DND-41 (cell line): ENCODE measurements around the gene MCCC1.

Source experiments
- EZH2 ChIP-seq: IDR thresholded peaks from 3 replicates; pipeline ENCODE4 v1.6.1; 2012; ENCODE audit warnings: borderline replicate concordance, low read depth, mild to moderate bottlenecking, moderate library complexity, low read length, inconsistent platforms; ENCODE audit not compliant: severe bottlenecking
- TF ChIP-seq, protein P1 (sequence below): IDR thresholded peaks from 2 replicates; pipeline ENCODE4 v1.5.1; 2012; ENCODE audit warnings: borderline replicate concordance, low read length, moderate library complexity, mild to moderate bottlenecking; ENCODE audit not compliant: poor library complexity, severe bottlenecking; ENCODE audit errors: extremely low read depth

DNA sequence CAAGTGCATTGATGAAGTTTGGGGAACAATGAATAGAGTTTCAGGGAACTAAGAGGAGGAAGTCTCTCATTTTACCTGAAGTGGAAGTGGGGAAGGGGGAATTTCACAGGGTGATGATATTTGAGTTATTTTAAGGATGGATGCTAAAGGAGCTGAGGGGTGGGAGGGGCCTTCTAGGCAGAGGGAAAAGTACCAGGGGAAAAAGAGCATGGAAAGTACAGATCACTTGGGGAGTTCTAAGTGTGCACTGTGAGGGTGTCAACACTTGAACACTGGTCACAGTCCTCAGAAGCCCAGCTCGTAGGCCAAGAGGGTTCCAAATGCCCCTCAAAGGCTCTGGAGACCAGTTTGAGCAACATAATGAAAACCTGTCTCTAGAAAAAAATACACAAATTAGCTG lies 45.1 kb upstream of the MCCC1 start:
- TF ChIP-seq EZH2: no peak
- TF ChIP-seq, protein P1, sequence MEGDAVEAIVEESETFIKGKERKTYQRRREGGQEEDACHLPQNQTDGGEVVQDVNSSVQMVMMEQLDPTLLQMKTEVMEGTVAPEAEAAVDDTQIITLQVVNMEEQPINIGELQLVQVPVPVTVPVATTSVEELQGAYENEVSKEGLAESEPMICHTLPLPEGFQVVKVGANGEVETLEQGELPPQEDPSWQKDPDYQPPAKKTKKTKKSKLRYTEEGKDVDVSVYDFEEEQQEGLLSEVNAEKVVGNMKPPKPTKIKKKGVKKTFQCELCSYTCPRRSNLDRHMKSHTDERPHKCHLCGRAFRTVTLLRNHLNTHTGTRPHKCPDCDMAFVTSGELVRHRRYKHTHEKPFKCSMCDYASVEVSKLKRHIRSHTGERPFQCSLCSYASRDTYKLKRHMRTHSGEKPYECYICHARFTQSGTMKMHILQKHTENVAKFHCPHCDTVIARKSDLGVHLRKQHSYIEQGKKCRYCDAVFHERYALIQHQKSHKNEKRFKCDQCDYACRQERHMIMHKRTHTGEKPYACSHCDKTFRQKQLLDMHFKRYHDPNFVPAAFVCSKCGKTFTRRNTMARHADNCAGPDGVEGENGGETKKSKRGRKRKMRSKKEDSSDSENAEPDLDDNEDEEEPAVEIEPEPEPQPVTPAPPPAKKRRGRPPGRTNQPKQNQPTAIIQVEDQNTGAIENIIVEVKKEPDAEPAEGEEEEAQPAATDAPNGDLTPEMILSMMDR: no peak
